Fibroblast of lung (primary cell): Measurements from ENCODE around the gene GNPAT.

ENCODE experiments used
- CTCF ChIP-seq, 2 donors: IDR thresholded peaks in 1 of 2; conservative IDR thresholded peaks in 1 of 2; 1 replicate in 1 of 2; 2 replicates in 1 of 2; pipeline ENCODE4 v1.5.1; 2011 to 2012; ENCODE audit warnings: low read length in 2 of 2, control low read depth in 1 of 2, inconsistent platforms in 1 of 2, low read depth in 1 of 2, mild to moderate bottlenecking in 1 of 2
- EZH2 ChIP-seq: IDR thresholded peaks from 2 replicates; pipeline ENCODE4 v1.5.1; 2012; ENCODE audit warnings: low read length, control low read depth, mild to moderate bottlenecking; ENCODE audit errors: missing control alignments

DNA sequence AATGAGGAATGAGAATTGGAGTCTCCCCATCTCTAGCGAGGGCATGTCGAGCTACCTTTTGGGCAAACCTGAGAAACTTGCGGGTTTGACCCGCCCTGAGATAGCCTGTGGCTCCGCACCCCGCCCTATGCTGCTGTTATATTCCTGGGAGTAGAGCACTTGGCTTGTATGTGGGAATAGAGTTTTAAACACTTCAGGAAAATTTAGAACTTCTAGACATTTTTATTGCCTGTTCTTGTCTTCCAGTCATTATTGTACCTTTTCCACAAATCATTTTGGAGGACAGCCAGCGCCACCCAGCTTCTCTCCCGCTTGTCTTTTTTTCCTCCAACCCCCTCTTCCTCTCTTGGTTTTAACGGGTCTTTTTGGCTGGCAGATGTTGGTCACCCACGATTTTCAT is 738 bp downstream of the GNPAT start:
- TF ChIP-seq CTCF (conservative IDR thresholded peaks at IDR 0.05 in 1 of 2, IDR thresholded peaks at IDR 0.05 in 1 of 2; ENCODE audit: low read depth in 1 of 2, low read length in 2 of 2) (no peak), EZH2 (no peak)
